HG03045 (cell line): ENCODE measurements around the gene DIPK1B.
"Not testable (repeated sequence)": the region's sequence is repeated elsewhere in the genome, so short reads cannot be mapped to it uniquely, and the experiment has no call there.

Source experiments
- ATAC-seq: cut with Tn5 transposase; IDR thresholded peaks from one replicate; pipeline ENCODE4 v1.9.1; 2021; ENCODE audit warnings: mild to moderate bottlenecking, moderate library complexity; ENCODE audit not compliant: unreplicated experiment

The DIPK1B gene

DNA sequence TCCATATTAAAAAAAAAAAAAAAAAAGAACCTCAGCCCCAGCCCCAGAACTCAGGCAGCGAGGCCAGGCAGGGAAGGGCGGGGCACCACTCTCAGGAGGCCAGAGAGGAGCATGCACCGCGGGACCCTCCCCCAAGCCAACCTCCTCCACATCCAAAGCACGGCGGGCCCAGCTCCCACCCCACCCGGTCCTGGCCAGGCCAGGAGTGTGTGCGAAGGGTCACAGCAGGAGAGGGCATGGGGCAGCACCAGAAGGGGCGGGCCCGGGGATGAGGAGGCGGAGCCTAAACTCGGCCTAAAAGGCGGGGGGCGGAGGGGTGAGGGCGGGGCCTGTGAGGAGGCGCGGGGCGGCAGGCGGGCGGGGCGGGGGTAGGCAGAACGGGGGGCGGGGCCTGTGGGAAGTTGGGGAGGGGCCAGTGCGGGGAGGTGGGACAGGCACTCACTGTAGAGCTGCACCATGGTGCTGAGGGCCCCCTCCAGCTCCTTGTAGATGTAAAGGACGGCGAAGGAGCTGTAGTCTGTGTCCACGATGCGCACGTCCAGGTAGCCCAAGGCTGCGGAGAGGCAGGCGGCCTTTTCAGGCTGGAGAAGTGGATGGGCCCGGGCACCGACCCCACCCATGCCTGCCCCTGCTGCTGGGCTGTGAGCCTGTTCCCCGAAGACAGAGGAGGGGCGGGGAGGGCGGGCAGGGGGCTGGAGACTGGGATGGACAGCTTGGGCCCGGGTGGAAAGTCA, 50.7 kb downstream of the DIPK1B start:
- ATAC-seq: no peak

DNA sequence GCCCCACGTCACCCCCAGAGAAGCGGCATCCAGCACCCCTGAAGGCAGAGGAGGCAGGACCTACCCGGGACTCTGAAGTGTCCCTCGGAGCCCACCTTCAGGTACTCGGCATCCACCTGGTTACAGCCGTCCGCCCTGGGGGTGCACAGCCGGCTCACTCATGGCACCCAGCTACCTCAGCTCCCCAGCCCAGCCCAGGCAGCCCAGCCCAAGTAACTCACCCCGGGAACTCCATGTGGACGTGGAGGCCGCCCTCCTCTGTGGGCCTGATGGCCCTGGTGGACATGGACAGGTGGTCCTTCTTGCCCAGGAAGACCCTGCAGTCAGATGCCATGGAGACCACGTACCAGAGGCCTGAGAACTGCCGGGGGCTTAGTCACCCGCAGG, 51.3 kb downstream of the DIPK1B start:
- ATAC-seq: no peak

DNA sequence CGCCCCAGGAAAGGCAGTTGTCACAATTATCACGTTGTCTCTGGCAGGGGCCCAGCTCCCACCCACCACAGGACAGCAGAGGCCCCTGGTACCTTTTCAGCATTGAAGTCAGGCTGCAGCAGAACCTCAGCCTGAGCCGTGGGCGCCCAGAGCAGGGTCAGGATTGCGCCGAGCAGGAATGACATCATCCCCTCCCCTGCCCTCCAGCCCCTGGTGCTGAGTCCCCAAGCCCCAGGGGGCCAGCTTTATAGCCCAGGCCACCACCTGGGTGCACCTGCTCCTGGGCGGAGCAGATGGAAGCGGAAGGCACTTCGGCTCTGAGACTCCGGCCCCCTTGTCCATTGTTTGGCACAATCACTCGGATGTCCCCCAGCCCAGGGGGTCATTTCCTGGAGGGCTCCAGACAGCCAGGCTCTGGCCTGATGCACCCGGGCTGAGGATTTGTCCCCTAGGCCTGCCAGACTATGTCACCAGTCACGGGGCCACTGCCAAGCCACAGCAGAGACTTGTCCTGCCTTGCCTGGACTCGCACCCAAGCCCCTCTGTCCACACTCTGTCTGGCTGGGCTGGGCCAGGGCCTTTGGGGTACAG, 52.0 kb downstream of the DIPK1B start, which contains the start of gene LCN15:
Gene LCN15, minus strand, starts transcription at position 218 of the 591 bp plus-strand sequence. Its CDS starts 30 bp downstream, at position 188.
- no peak for ATAC-seq

DNA sequence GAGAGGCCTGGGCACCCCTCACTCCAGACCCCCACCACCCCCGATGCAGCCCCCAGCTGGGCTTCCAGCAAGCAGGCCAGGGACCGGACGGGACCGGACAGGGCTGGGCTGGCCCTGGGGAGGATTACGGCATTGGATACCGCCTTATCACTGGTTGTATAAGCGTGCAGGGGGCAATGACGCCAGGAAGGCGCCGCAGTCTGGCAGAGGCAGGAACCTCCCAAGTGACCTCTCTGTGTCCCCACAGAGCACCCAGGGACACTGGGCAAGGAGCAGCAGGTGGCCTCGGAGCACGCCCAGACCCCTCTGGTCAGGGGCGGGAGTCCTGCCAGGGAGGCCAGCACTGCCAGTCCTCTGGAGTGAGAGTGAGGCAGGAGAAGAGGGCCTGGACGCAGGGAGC, 52.7 kb downstream of the DIPK1B start:
- no peak for ATAC-seq

DNA sequence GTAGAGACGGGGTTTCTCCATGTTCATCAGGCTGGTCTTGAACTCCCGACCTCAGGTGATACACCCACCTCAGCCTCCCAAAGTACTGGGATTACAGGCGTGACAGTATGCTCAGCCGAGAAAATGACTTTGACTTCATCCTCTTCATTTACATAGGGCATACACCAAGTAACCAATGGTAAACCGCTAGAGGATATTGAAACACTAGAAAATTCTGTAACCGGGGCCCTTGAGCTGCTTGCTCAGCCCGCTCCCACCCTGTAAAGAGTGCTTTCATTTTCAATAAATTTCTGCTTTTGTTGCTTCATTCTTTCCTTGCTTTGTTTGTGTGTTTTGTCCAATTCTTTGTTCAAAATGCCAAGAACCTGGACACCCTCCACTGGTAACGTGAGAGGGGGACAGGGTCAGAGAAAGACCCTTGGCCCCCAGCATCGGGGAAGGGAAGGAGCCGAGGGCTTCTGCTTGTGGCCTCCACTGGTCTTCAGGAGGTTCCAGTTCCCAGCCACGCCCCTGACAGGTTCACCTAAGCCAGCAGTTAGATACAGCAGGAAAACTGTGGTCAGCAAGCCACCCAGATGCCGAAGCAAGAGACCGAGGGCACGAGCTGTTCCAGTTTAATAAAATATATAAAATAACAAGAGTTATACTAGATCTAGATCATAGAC, 53.5 kb downstream of the DIPK1B start:
- ATAC-seq: not testable (repeated sequence)

DNA sequence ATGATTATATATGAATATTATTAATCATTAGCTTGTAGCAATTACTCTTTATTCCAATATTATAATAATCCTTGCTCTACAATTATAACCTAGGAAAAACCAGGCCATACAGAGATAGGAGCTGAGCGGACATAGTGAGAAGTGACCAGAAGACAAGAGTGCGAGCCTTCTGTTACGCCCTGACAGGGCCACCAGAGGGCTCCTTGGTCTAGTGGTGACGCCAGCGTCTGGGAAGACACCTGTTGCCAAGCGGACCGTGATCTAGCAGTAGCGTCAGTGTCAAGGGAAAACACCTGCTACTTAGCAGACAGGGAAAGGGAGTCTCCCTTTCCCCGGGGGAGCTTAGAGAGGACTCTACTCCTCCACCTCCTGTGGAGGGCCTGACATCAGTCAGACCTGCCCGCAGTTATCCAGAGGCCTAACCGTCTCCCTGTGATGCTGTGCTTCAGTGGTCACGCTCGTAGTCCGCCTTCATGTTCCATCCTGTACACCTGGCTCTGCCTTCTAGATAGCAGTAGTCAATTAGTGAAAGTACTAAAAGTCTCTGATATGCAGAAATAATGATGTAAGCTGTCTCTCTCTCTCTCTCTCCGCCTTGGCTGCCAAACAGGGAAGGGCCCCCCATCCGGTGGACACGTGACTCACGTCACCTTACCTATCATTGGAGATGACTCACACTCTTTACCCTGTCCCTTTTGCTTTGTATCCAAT, 54.2 kb downstream of the DIPK1B start:
- ATAC-seq: not testable (repeated sequence)

DNA sequence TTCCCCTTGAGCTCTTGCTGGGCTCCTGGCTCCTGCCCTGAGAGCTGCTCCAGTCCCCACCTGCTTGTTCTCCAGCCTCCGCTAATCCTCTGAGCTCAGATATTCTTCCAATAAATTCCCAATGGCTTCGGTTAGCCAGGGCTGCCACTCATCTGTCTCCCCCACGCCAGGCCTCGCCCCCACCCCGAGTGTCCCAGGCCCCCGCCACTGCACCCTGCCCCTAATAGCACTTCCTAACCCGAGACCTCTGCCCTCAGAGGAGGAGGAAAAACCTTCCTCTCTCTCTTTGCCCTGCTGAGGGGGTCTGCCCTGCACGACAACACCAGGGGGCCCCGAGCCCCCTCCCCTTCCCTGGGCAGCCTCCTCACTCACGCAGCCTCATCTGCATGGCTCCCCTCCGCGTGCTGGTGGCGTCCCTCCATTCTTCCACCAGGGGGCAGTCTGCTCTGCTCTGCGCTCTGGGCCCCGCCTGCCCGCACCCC, 57.4 kb downstream of the DIPK1B start:
- no peak for ATAC-seq

DNA sequence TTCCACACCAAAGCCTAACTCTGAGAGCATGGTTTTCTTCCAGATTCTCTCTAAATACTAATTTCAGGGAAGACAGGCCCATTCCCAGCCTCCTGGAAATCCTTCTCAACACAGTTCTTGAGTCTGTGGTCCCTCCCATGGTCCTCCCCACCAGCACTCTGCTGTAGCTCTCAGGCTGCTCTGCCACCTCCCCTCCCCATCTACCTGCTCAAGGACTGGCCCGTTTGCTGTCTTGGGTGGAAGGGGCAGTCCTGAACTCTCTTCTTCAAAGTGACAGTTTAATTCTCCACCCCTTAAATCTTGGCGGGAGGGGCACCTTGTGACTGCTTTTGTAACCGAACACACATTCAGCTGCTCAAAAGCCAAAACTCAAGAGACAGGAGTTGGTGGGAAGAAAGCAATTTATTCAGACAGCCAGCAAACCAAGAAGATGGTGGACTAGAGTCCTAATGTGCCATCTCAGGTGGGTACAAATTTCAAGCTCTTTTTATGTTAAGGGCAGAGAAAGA, 59.6 kb downstream of the DIPK1B start:
- ATAC-seq: no peak

DNA sequence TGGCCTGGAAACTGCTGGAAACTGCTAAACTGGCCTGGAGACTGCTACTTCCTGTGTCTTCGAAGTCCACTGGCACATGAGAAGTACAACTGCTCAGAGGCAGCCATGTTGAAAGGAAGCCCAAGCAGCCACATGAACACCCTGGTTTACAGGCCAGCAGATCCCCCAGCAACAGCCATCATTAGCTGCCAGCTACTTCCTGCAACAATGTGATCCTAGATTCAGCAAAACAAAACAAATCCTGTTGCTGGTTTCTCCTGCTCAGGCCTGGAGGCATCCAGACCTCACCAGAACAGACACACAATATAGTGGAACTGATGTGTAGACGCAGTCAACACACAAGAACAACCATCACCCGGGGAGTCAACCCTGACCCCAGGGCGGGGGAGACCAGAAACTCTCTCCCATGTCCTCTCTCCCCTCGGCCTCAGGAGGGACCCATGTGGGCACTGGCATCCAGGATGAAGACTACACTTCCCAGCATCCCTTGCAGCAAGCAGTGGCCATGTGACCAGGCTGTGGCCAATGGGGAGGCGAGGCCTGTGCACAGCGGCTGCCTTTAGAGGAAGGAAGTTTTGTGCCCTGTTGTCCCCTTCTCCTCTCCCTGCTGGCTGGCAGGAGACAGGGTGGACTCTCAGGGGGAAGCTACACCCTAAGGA, 61.1 kb downstream of the DIPK1B start:
- no peak for ATAC-seq
